Body of pancreas (tissue), 4 donors: ENCODE measurements around the gene COL23A1. TPM values are rescaled to one million over a fixed set of nuclear protein-coding genes. Genes with fewer than 3 reads are reported as not detected.

Experiments used
- ATAC-seq: fragments of 150-250 bp; one replicate; pipeline ENCODE4 v1.9.1; 2016
- DNase-seq, 4 donors: peaks; one replicate each; pipeline ENCODE4 v3.0.0-alpha.2; 2019
- H3K27ac ChIP-seq, 4 donors: fragments of 200-600 bp; sonication (generic); 1 replicate in 3 of 4; 2 replicates in 1 of 4; pipeline versions ENCODE4 v1.5.1 to v1.6.1; 2016 to 2019; ENCODE audit warnings: mild to moderate bottlenecking in 1 of 4, mixed read lengths in 1 of 4, moderate library complexity in 1 of 4
- H3K27me3 ChIP-seq, 2 donors: fragments of 200-600 bp; sonication (generic); one replicate each; pipeline ENCODE4 v1.6.0; 2016; ENCODE audit warnings: mild to moderate bottlenecking in 1 of 2
- H3K36me3 ChIP-seq, 2 donors: fragments of 200-600 bp; sonication (generic); replicated peaks in 1 of 2; 2 replicates each; pipeline ENCODE4 v1.5.1; 2016; ENCODE audit warnings: low read depth in 2 of 2; ENCODE audit not compliant: insufficient read depth in 1 of 2
- H3K4me1 ChIP-seq: fragments of 200-600 bp; sonication (generic); one replicate; pipeline ENCODE4 v1.6.0; 2016
- H3K4me3 ChIP-seq, 2 donors: fragments of 200-600 bp; sonication (generic); 1 replicate in 1 of 2; 2 replicates in 1 of 2; pipeline ENCODE4 v1.5.1; 2016 to 2019
- H3K9me3 ChIP-seq, 3 donors: fragments of 200-600 bp; sonication (generic); 1 replicate in 2 of 3; 2 replicates in 1 of 3; pipeline ENCODE4 v1.5.1; 2016
- CTCF ChIP-seq, 7 experiments: fragments of 450-650 bp in 4 of 7; fragments of 200-600 bp in 3 of 7; sonication (generic) in 3 of 7; IDR thresholded peaks; one replicate each; pipeline ENCODE4 v1.5.1; 2016 to 2019; ENCODE audit warnings: antibody characterized with exemption in 7 of 7
- POLR2A ChIP-seq, 3 donors: fragments of 450-650 bp; IDR thresholded peaks; one replicate each; pipeline ENCODE4 v1.6.1; 2016; ENCODE audit warnings: antibody characterized with exemption in 3 of 3, mild to moderate bottlenecking in 2 of 3
- WGBS, 2 donors: methylation state at CpG; one replicate each; pipeline ENCODE4 v1.1.5; 2017; 5-methylcytosine and 5-hydroxymethylcytosine counted together
- intact Hi-C: fragments of 100-400 bp; cut with DNase I; formaldehyde crosslinking; loops from one replicate; pipeline ENCODE4 v1.15.1; 2023
- total RNA-seq, 2 donors: library from RNA; depleted of rRNA; stranded (reverse); fragments of >200 nt; gene quantifications; one replicate each; pipeline ENCODE4 v1.1.0, GENCODE V29; 2016

The COL23A1 gene
- total RNA-seq, 2 donors from 2014 or later: not detected

GRCh38 chr5:178297751-178298150, 292.4 kb downstream of the COL23A1 start:
- Histone ChIP-seq H3K4me1 (no peaks in the 10 kb centered on the region), H3K36me3 (no peaks in the 10 kb centered on the region), H3K27me3 (no peaks in the 10 kb centered on the region), H3K9me3 (no peaks in the 10 kb centered on the region), H3K27ac (no peak overlapping the region), H3K4me3 (no peak overlapping the region)
- intact Hi-C loops: no loop called here
- ATAC-seq: no peak
- WGBS, 2 donors: 51 to 72% methylated on average over 6 to 8 of the region's 8 CpGs
- peak in 1 of 4 donors; percentile 4 for DNase-seq
- TF ChIP-seq POLR2A (IDR thresholded peaks at IDR 0.05): no peak
- TF ChIP-seq CTCF (IDR thresholded peaks at IDR 0.05): no peak

DNA sequence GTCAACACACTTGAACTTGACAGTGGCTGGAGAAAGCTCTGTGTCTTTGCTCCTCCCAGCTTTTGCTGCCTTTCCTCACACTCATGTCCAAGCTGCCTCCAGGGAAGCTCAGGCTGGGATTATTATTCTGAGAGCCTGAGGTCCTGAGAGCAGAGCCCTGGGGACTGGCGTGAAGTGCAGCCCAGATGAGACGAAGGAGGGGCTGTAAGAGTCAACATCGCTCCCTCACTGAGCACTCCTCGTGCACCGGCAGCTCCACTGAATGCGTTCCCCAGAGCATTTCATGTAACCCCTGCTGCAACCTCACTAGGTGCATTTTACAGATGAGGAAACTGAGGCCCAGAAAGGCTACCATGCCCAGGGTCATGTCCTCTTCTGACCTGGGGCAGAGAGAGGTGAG, 294.1 kb downstream of the COL23A1 start:
- Histone ChIP-seq H3K36me3 (no peaks in the 10 kb centered on the region), H3K4me3 (no peak overlapping the region), H3K4me1 (no peaks in the 10 kb centered on the region), H3K27me3 (no peaks in the 10 kb centered on the region), H3K9me3 (no peaks in the 10 kb centered on the region), H3K27ac (no peak overlapping the region)
- TF ChIP-seq POLR2A (IDR thresholded peaks at IDR 0.05) (no peak), CTCF (IDR thresholded peaks at IDR 0.05) (no peak)
- DNase-seq: no peak
- WGBS, 2 donors: 55 to 87% methylated on average over 6 of the region's 6 CpGs
- ATAC-seq: no peak
- intact Hi-C loops: no loop called here

GRCh38 chr5:178295589-178295988, 294.6 kb downstream of the COL23A1 start:
- Histone ChIP-seq H3K27me3 (no peaks in the 10 kb centered on the region), H3K27ac (no peak overlapping the region), H3K36me3 (no peaks in the 10 kb centered on the region), H3K9me3 (no peaks in the 10 kb centered on the region), H3K4me1 (no peaks in the 10 kb centered on the region), H3K4me3 (no peak overlapping the region)
- ATAC-seq (no peak), DNase-seq (no peak)
- intact Hi-C loops: no loop called here
- no peak for TF ChIP-seq POLR2A (IDR thresholded peaks at IDR 0.05)
- TF ChIP-seq CTCF (IDR thresholded peaks at IDR 0.05): no peak

DNA sequence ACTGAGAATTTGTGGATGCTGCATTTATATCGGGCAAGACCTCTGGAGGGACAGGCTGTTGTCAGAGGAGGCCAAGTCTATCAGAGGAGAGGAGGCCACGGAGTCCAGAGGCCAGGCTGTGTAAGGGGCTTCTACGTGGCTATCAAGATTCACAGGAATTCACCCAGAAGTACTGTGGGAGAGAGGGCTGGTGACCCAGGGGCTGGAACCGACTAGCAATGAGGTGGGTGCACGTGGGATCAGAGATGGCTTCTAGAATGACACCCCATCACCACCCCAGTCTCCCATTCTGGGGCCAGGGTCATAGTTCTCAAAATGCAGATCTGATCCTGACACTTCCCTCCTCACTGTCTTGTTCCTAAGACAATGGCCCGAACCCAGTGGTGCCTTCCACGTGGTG, 296.4 kb downstream of the COL23A1 start:
- Histone ChIP-seq H3K4me3 (no peak overlapping the region), H3K27ac (no peak overlapping the region), H3K27me3 (no peaks in the 10 kb centered on the region), H3K9me3 (no peaks in the 10 kb centered on the region), H3K36me3 (no peaks in the 10 kb centered on the region), H3K4me1 (no peaks in the 10 kb centered on the region)
- peak in 1 of 4 donors; percentile 4 for DNase-seq
- no peak for TF ChIP-seq POLR2A (IDR thresholded peaks at IDR 0.05)
- no peak for TF ChIP-seq CTCF (IDR thresholded peaks at IDR 0.05)
- no peak for ATAC-seq
- 58 to 68% methylated on average over 7 of the region's 7 CpGs for WGBS, 2 donors
- intact Hi-C loops: no loop called here

- Histone ChIP-seq H3K36me3 (no peaks in the 10 kb centered on the region), H3K4me3 (no peak overlapping the region), H3K27me3 (no peaks in the 10 kb centered on the region), H3K27ac (no peak overlapping the region), H3K4me1 (no peaks in the 10 kb centered on the region), H3K9me3 (no peaks in the 10 kb centered on the region)
- intact Hi-C loops: no loop called here
- WGBS, 2 donors: 43 to 52% methylated on average over 6 of the region's 6 CpGs
- ATAC-seq (no peak), DNase-seq (no peak)
- TF ChIP-seq POLR2A (IDR thresholded peaks at IDR 0.05) (no peak), CTCF (IDR thresholded peaks at IDR 0.05) (no peak)
Measured at GRCh38 chr5:178293400-178293799, 296.8 kb downstream of the COL23A1 start.
